ENCODE data around the gene FARS2. TPM values are rescaled to one million over a fixed set of nuclear protein-coding genes. Genes with fewer than 3 reads are reported as not detected.

The FARS2 gene
- total and polyA plus RNA-seq, 9 of the 15 experiments (the other 6 are each of a cell fraction or from before 2014, with no cell fraction given): 16.5 to 62.2 (median 27.0) TPM

- no peak overlapping the region for H2AFZ ChIP-seq (ENCODE audit: low read depth, low read length)
- BruUV-seq (replicated peaks): no TSS peak
- no peak for TF ChIP-seq TCF3 (CRISPR knock-in tag; IDR thresholded peaks at IDR 0.05)
- TF ChIP-seq CREBBP (IDR thresholded peaks at IDR 0.05; ENCODE audit: low read depth, low read length): no peak
- no peak for TF ChIP-seq RBM34 (IDR thresholded peaks at IDR 0.05; ENCODE audit: borderline replicate concordance, insufficient read depth, low read length)
- no peak for TF ChIP-seq PRMT5 (CRISPR knock-in tag; IDR thresholded peaks at IDR 0.05)
- no peak for TF ChIP-seq KAT7 (CRISPR knock-in tag; IDR thresholded peaks at IDR 0.05; ENCODE audit: borderline replicate concordance)
- TF ChIP-seq BRCA1 (IDR thresholded peaks at IDR 0.05): no peak
- no peak for TF ChIP-seq BRCA1 (CRISPR knock-in tag; IDR thresholded peaks at IDR 0.05)
- TF ChIP-seq, protein P1, sequence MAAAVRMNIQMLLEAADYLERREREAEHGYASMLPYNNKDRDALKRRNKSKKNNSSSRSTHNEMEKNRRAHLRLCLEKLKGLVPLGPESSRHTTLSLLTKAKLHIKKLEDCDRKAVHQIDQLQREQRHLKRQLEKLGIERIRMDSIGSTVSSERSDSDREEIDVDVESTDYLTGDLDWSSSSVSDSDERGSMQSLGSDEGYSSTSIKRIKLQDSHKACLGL (CRISPR knock-in tag; IDR thresholded peaks at IDR 0.05; ENCODE audit: borderline replicate concordance, poor library complexity, severe bottlenecking): no peak
- no peak for TF ChIP-seq HCFC1 (IDR thresholded peaks at IDR 0.05; ENCODE audit: low read depth, low read length)
Measured at GRCh38 chr6:5453546-5453945, 192.2 kb downstream of the FARS2 start.

More at GRCh38 chr6:5453546-5453945, 192.2 kb downstream of the FARS2 start:
- intact Hi-C loops (cut with micrococcal nuclease): no loop called here
- Histone ChIP-seq H3K27me3 (ENCODE audit: control insufficient read depth in 2 of 2, insufficient read depth in 2 of 2, low read length in 2 of 2) (no peaks in the 10 kb centered on the region), H3K4me1 (replicated peaks in 1 of 2; ENCODE audit: control insufficient read depth in 2 of 2, insufficient read depth in 2 of 2, low read length in 2 of 2) (no peaks in the 10 kb centered on the region; a peak in 1 of 5 replicates), H3K27ac (ENCODE audit: extremely low read depth, low read depth, low read length) (no peak overlapping the region), H3K36me3 (ENCODE audit: control insufficient read depth, insufficient read depth, low read length) (no peaks in the 10 kb centered on the region), H3K4me2 (ENCODE audit: insufficient read depth, low read length) (no peak overlapping the region), H3K9me3 (replicated peaks; ENCODE audit: control insufficient read depth, insufficient read depth, low read depth, low read length) (no peaks in the 10 kb centered on the region; the same call in 1 of the 2 replicates), H3K79me2 (ENCODE audit: control insufficient read depth, insufficient read depth, low read length) (no peaks in the 10 kb centered on the region), H3K9me1 (ENCODE audit: control insufficient read depth, insufficient read depth, low read length) (no peaks in the 10 kb centered on the region), H4K20me1 (replicated peaks; ENCODE audit: control insufficient read depth, insufficient read depth, low read length) (no peaks in the 10 kb centered on the region; the same call in 1 of the 2 replicates), H3K4me3 (no peak overlapping the region), H3K9ac (ENCODE audit: insufficient read depth in 1 of 2, low read depth in 2 of 2, low read length in 2 of 2) (no peak overlapping the region)
- ChIA-PET POLR2A (interaction anchor here (0.7 to 1.6 kb wide), 3 partner anchors 9 to 236 kb away, joined by 3 read pairs; no protein-coding TSS in a partner anchor), CTCF (ENCODE audit: low intra/inter-chr PET ratio) (no interaction called here)
- DNase-seq (ENCODE audit: extremely low read depth in 1 of 4, low spot score in 3 of 4) (no peak), FAIRE-seq (no peak), ATAC-seq (no peak)
- in situ Hi-C loops (cut with MboI): no loop called here
- WGBS (ENCODE audit: insufficient coverage, low coverage, missing lambda C conversion rate): 61% methylated on average over 5 of the region's 5 CpGs
